WERI-Rb-1 (cell line): Measurements from ENCODE around the gene VAV2.
"Not testable (repeated sequence)": the region's sequence is repeated elsewhere in the genome, so short reads cannot be mapped to it uniquely, and the experiment has no call there.

ENCODE experiments used
- DNase-seq: peaks from one replicate; pipeline ENCODE4 v3.0.0-alpha.2; 2020
- H3K27ac ChIP-seq: fragments of 250-450 bp; sonication (Bioruptor Pico); 2 replicates; pipeline ENCODE4 v1.5.1; 2020; ENCODE audit warnings: mild to moderate bottlenecking, moderate library complexity
- H3K27me3 ChIP-seq: fragments of 250-450 bp; sonication (Bioruptor Pico); 2 replicates; pipeline ENCODE4 v1.5.1; 2021; ENCODE audit warnings: mild to moderate bottlenecking, low read depth, moderate library complexity; ENCODE audit not compliant: insufficient read depth, severe bottlenecking
- H3K36me3 ChIP-seq: fragments of 250-450 bp; sonication (Bioruptor Pico); 2 replicates; pipeline ENCODE4 v1.5.1; 2020; ENCODE audit warnings: mild to moderate bottlenecking, moderate library complexity
- H3K4me3 ChIP-seq: 2 replicates; pipeline ENCODE4 v1.5.1; 2011; ENCODE audit warnings: low read depth, mild to moderate bottlenecking, control low read depth, low read length
- H3K9me3 ChIP-seq: fragments of 250-450 bp; sonication (Bioruptor Pico); 2 replicates; pipeline ENCODE4 v1.5.1; 2021; ENCODE audit warnings: mild to moderate bottlenecking, moderate library complexity; ENCODE audit not compliant: severe bottlenecking
- TF ChIP-seq, protein P1 (sequence below): IDR thresholded peaks from 2 replicates; pipeline ENCODE4 v1.5.1; 2011; ENCODE audit warnings: low read depth, mild to moderate bottlenecking, control low read depth, inconsistent platforms, low read length

The VAV2 gene

DNA sequence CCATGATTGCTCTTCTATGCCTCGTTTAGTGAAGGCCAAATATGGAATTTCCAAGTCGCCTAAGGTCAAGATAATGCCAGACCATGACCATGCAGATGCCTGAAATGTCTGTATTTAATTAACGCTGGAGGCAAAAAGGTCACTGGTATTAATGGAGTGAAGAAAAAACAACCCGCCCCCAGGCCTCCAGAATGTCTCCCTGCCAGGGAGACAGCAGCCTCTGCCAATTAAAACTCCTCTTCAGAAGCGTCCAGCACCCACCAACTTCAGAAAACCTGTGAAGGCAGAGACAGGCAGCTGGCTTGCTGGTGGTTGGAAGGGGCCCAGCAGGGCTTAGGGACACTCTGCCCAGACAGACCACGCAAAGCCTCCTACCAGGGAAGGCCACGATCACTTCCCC, 94.4 kb downstream of the VAV2 start:
- no peak for DNase-seq
- TF ChIP-seq, protein P1, sequence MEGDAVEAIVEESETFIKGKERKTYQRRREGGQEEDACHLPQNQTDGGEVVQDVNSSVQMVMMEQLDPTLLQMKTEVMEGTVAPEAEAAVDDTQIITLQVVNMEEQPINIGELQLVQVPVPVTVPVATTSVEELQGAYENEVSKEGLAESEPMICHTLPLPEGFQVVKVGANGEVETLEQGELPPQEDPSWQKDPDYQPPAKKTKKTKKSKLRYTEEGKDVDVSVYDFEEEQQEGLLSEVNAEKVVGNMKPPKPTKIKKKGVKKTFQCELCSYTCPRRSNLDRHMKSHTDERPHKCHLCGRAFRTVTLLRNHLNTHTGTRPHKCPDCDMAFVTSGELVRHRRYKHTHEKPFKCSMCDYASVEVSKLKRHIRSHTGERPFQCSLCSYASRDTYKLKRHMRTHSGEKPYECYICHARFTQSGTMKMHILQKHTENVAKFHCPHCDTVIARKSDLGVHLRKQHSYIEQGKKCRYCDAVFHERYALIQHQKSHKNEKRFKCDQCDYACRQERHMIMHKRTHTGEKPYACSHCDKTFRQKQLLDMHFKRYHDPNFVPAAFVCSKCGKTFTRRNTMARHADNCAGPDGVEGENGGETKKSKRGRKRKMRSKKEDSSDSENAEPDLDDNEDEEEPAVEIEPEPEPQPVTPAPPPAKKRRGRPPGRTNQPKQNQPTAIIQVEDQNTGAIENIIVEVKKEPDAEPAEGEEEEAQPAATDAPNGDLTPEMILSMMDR = no peak
- Histone ChIP-seq H3K27me3 (no peaks in the 10 kb centered on the region), H3K27ac (no peak overlapping the region), H3K9me3 (no peaks in the 10 kb centered on the region), H3K4me3 (no peak overlapping the region), H3K36me3 (peaks cover 4% of the 10 kb centered on the region; the same call in 1 of the 2 replicates)

DNA sequence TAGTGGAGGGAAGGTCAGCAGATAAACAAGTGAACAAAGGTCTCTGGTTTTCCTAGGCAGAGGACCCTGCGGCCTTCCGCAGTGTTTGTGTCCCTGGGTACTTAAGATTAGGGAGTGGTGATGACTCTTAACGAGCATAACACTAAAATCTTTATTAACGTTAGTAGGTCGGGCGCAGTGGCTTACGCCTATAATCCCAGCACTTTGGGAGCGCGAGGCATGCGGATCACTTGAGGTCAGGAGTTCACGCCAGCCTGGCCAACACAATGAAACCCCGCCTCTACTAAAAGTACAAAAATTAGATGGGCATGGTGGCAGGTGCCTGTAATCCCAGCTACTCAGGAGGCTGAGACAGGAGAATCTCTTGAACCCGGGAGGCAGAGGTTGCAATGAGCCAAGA, 96.1 kb downstream of the VAV2 start:
- 0 out of 2 replicates have a peak overlapping the region, but pooled peaks have one; percentile 9 for H3K27ac ChIP-seq
- not testable (repeated sequence) for H3K4me3 ChIP-seq, H3K27me3 ChIP-seq, H3K9me3 ChIP-seq, H3K36me3 ChIP-seq
- peak; percentile 65 for DNase-seq

DNA sequence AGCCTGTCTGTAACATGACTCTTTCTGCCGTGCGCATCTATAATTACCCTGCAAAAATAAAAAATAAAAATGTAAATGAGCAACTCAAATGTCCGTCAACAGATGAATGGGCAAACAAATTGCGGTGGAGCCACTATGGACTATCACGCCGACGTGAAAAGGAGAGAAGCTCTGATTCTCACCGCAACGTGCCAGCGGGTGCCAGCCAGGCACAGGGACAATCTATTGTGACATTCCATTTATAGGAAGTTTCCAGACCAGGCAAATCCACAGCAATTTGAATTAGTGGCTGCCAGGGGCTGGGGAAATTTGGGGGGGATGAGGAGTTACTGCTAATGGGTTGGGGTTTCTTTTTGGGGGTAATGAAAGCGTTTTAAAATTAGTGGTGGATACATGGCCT, 96.8 kb downstream of the VAV2 start:
- Histone ChIP-seq H3K27me3 (no peaks in the 10 kb centered on the region), H3K36me3 (peaks cover 4% of the 10 kb centered on the region), H3K9me3 (no peaks in the 10 kb centered on the region), H3K27ac (no peak overlapping the region), H3K4me3 (no peak overlapping the region)
- DNase-seq = no peak
- TF ChIP-seq, protein P1 = no peak

DNA sequence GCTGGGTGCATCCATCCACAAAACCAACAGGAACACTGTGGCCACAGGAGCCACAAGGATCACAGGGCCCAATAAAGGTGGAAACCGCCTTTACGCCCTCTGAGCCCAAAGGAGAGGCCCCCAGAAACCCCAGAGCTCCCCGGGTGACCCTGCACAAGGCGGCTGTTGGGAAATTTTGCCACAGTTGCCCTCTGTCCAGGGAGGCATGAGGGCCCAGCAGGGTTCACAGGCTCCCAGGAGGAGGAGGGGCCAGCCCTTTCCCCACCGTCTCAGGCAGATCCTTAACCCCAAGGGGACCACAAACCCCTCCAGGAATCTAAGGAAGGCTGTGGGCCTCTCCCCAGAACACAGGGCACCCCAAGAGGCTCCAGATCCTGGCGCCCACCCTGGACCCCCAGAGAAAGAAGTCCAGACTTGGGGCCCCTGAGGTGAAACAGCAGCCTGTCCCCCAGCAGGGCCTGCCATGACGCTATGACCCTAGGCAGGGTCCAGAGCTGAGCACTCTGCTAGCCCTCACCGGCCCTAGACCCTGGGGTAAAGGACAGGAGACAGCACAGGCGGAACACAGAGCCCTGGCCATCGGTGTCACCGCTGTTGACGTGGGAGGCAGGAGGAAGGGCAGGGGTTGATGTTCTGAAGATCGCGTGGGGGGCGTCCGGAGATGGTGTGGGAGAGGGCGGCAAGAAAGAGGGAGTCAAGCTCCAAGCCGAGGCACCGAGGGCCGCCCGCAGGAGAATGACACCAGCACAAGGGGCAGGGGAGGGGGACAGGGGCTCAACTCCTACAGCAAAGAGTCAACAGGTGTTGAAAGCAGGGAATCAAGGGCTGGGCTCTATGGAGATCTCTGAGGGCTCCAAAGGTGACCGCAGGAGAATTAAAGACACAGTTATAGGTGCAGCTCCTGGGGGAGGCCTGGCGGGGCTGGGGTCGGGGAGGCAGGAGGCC, 97.5 kb downstream of the VAV2 start:
- Histone ChIP-seq H3K36me3 (peaks cover 4% of the 10 kb centered on the region), H3K27ac (no peak overlapping the region), H3K27me3 (no peaks in the 10 kb centered on the region), H3K9me3 (no peaks in the 10 kb centered on the region), H3K4me3 (no peak overlapping the region)
- no peak for DNase-seq
- TF ChIP-seq, protein P1 = no peak

DNA sequence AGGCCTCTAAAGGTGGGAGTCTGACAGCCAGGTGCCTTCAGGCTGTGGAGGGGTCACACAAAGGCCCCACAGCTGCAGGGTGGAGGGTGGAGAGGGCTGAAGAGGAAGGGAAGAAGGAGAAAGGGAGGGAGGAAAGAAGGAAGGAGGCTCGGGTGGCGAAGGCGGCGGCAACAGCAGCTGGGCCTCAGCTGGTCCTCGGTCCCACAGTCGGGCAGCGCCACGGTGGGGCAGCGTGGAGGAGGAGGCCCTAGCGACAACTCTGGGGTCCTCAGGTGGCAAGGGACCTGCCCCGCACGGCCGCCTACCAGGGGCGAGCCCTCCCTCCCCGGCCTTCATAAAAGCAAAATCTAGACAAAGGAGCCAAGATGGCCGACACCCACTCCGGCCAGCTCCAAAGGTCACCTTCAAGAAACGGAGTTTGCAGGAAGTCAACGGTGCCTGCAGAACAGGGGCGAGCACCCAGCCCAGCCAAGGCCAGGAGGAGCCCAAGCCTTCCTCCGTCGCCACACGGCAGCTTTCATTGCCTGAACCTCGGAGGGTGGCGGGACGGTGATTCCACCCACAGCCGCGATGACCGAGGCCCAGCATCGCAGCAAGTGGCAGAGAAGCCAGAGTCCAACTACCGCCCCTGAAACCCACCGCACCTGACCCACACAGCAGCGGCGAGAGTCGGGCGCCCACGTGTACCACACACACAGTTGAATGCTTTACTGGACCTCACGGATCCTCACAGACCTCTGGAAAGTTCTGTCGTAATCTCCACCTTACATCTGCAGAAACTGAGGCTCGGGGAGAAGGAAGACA, 98.7 kb downstream of the VAV2 start:
- no peak for DNase-seq
- Histone ChIP-seq H3K4me3 (no peak overlapping the region), H3K36me3 (peaks cover 4% of the 10 kb centered on the region), H3K9me3 (no peaks in the 10 kb centered on the region), H3K27ac (peak overlapping the region; percentile 59), H3K27me3 (no peaks in the 10 kb centered on the region)
- TF ChIP-seq, protein P1 = no peak
